ENCODE results near the gene SRPK3. TPM values are rescaled to one million over a fixed set of nuclear protein-coding genes. Genes with fewer than 3 reads are reported as not detected.
"Not testable (repeated sequence)": the region's sequence is repeated elsewhere in the genome, so short reads cannot be mapped to it uniquely, and the experiment has no call there.

The SRPK3 gene
- total RNA-seq, 1 donor from 2014 or later, result not detected

GRCh38 chrX:153739754-153740486, 40.9 kb upstream of the SRPK3 start:
- no peak overlapping the region for H3K4me3 Mint-ChIP-seq (ENCODE audit: unreplicated experiment)
- peaks cover 2% of the 10 kb centered on the region for H3K4me1 Mint-ChIP-seq (ENCODE audit: unreplicated experiment)
- DNase-seq (ENCODE audit: extremely low spot score, unreplicated experiment), result no peak
- no peaks in the 10 kb centered on the region for H3K27me3 Mint-ChIP-seq (ENCODE audit: unreplicated experiment)
- peaks cover 1% of the 10 kb centered on the region for H3K9me3 Mint-ChIP-seq (ENCODE audit: unreplicated experiment)
- H3K27ac Mint-ChIP-seq (ENCODE audit: unreplicated experiment), result no peak overlapping the region
- peaks cover 8% of the 10 kb centered on the region for H3K36me3 Mint-ChIP-seq (ENCODE audit: unreplicated experiment)
- TF ChIP-seq CTCF (IDR thresholded peaks at IDR 0.05), result no peak

GRCh38 chrX:153740631-153741222, 40.1 kb upstream of the SRPK3 start:
- H3K4me3 Mint-ChIP-seq (ENCODE audit: unreplicated experiment), result no peak overlapping the region
- H3K4me1 Mint-ChIP-seq (ENCODE audit: unreplicated experiment), result peaks cover 2% of the 10 kb centered on the region

GRCh38 chrX:153741446-153741845, 39.4 kb upstream of the SRPK3 start:
- peaks cover 8% of the 10 kb centered on the region for H3K36me3 Mint-ChIP-seq (ENCODE audit: unreplicated experiment)
- peaks cover 2% of the 10 kb centered on the region for H3K4me1 Mint-ChIP-seq (ENCODE audit: unreplicated experiment)
- peaks cover 4% of the 10 kb centered on the region for H3K9me3 Mint-ChIP-seq (ENCODE audit: unreplicated experiment)
- H3K4me3 Mint-ChIP-seq (ENCODE audit: unreplicated experiment), result no peak overlapping the region
- no peak for DNase-seq (ENCODE audit: extremely low spot score, unreplicated experiment)
- TF ChIP-seq CTCF (IDR thresholded peaks at IDR 0.05), result no peak
- no peaks in the 10 kb centered on the region for H3K27me3 Mint-ChIP-seq (ENCODE audit: unreplicated experiment)
- no peak overlapping the region for H3K27ac Mint-ChIP-seq (ENCODE audit: unreplicated experiment)

More at GRCh38 chrX:153740631-153741222, 40.1 kb upstream of the SRPK3 start:
- H3K9me3 Mint-ChIP-seq (ENCODE audit: unreplicated experiment), result no peaks in the 10 kb centered on the region
- DNase-seq (ENCODE audit: extremely low spot score, unreplicated experiment), result no peak
- peaks cover 8% of the 10 kb centered on the region for H3K36me3 Mint-ChIP-seq (ENCODE audit: unreplicated experiment)
- no peak overlapping the region for H3K27ac Mint-ChIP-seq (ENCODE audit: unreplicated experiment)
- H3K27me3 Mint-ChIP-seq (ENCODE audit: unreplicated experiment), result no peaks in the 10 kb centered on the region
- no peak for TF ChIP-seq CTCF (IDR thresholded peaks at IDR 0.05)

- H3K36me3 Mint-ChIP-seq (ENCODE audit: unreplicated experiment); H3K27me3 Mint-ChIP-seq (ENCODE audit: unreplicated experiment); H3K4me1 Mint-ChIP-seq (ENCODE audit: unreplicated experiment); DNase-seq (ENCODE audit: extremely low spot score, unreplicated experiment); H3K9me3 Mint-ChIP-seq (ENCODE audit: unreplicated experiment); H3K4me3 Mint-ChIP-seq (ENCODE audit: unreplicated experiment); H3K27ac Mint-ChIP-seq (ENCODE audit: unreplicated experiment): not testable (repeated sequence)
Measured at GRCh38 chrX:153742111-153742510, 38.7 kb upstream of the SRPK3 start.

GRCh38 chrX:153742796-153743467, 37.9 kb upstream of the SRPK3 start:
- H3K27ac Mint-ChIP-seq (ENCODE audit: unreplicated experiment); H3K9me3 Mint-ChIP-seq (ENCODE audit: unreplicated experiment); H3K4me1 Mint-ChIP-seq (ENCODE audit: unreplicated experiment); H3K4me3 Mint-ChIP-seq (ENCODE audit: unreplicated experiment); DNase-seq (ENCODE audit: extremely low spot score, unreplicated experiment); H3K27me3 Mint-ChIP-seq (ENCODE audit: unreplicated experiment); H3K36me3 Mint-ChIP-seq (ENCODE audit: unreplicated experiment): not testable (repeated sequence)

GRCh38 chrX:153743468-153744209, 37.2 kb upstream of the SRPK3 start:
- not testable (repeated sequence) for H3K9me3 Mint-ChIP-seq (ENCODE audit: unreplicated experiment); H3K4me1 Mint-ChIP-seq (ENCODE audit: unreplicated experiment); H3K27me3 Mint-ChIP-seq (ENCODE audit: unreplicated experiment); H3K4me3 Mint-ChIP-seq (ENCODE audit: unreplicated experiment); H3K36me3 Mint-ChIP-seq (ENCODE audit: unreplicated experiment); H3K27ac Mint-ChIP-seq (ENCODE audit: unreplicated experiment); DNase-seq (ENCODE audit: extremely low spot score, unreplicated experiment)

Data from osteocyte (in vitro differentiated cells).